HFFc6 (cell line): ENCODE results near the gene ATP1B1. TPM values are rescaled to one million over a fixed set of nuclear protein-coding genes. Genes with fewer than 3 reads are reported as not detected.

ENCODE experiments used
- DNase-seq: peaks from one replicate; pipeline ENCODE4 v3.0.0-alpha.2; 2018
- H3K27ac Mint-ChIP-seq: 2 replicates; pipeline ENCODE4 v1.8.0; 2020; ENCODE audit warnings: mild to moderate bottlenecking, mixed read lengths
- H3K27me3 Mint-ChIP-seq: 2 replicates; pipeline ENCODE4 v1.8.0; 2021; ENCODE audit warnings: mild to moderate bottlenecking, moderate library complexity, mixed read lengths; ENCODE audit not compliant: insufficient read depth
- H3K36me3 Mint-ChIP-seq: 2 replicates; pipeline ENCODE4 v1.8.0; 2021; ENCODE audit warnings: low read depth, mixed read lengths
- H3K4me1 Mint-ChIP-seq: 2 replicates; pipeline ENCODE4 v1.8.0; 2020; ENCODE audit warnings: low read depth, mixed read lengths
- H3K4me3 Mint-ChIP-seq: 2 replicates; pipeline ENCODE4 v1.8.0; 2020; ENCODE audit warnings: mild to moderate bottlenecking, moderate library complexity, mixed read lengths
- H3K9me3 Mint-ChIP-seq: 2 replicates; pipeline ENCODE4 v1.8.0; 2020; ENCODE audit warnings: mild to moderate bottlenecking, mixed read lengths
- CTCF ChIP-seq: fragments of 200-600 bp; sonication (generic); IDR thresholded peaks from 2 replicates; pipeline ENCODE4 v1.5.0; 2021; ENCODE audit warnings: antibody characterized with exemption, mild to moderate bottlenecking
- total RNA-seq, 6 experiments: library from RNA; stranded (reverse); fragmentation: NEBNext Ultra II Directional; extraction: Animal tissue kit (Norgen Biotek cat#: 25700); gene quantifications; 2 replicates in 1 of 6; 3 replicates in 5 of 6; pipeline ENCODE4 v1.2.3, GENCODE V29; 2021

ATP1B1 gene
- total RNA-seq, 6 experiments from 2014 or later = 30.6 to 48.5 (median 42.9) TPM

- H3K4me1 Mint-ChIP-seq = peaks cover 16% of the 10 kb centered on the region
- H3K9me3 Mint-ChIP-seq = peaks cover 5% of the 10 kb centered on the region; the same call in 1 of the 2 replicates
- no peaks in the 10 kb centered on the region for H3K36me3 Mint-ChIP-seq
- DNase-seq = no peak
- H3K27me3 Mint-ChIP-seq = peaks cover 2% of the 10 kb centered on the region; the same call in 1 of the 2 replicates
- no peak for TF ChIP-seq CTCF
- H3K27ac Mint-ChIP-seq = no peak overlapping the region
- H3K4me3 Mint-ChIP-seq = no peak overlapping the region
These were observed 42.4 kb upstream of the ATP1B1 start for GRCh38 chr1:169064103-169064502.

DNA sequence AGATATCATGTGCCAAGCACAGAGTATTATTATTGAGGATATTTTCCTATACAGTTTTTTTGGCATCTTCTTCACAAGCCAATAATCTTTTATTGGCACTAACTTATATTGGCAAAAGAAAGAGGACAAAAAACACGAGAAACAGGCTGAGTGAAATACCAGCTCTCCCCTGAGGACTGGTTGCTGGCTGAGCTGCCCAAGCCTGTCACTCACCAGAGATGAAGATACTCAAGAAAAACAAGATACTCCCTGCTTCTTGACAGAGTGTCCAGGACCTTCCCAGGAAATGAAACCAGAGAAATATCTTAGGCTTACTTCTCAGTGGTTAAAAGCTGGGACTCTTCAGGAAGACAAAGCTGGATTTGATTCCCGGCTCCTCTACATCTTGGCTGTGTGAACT is 35.9 kb upstream of the ATP1B1 start:
- Mint-ChIP-seq H3K27ac (no peak overlapping the region), H3K4me1 (no peaks in the 10 kb centered on the region), H3K27me3 (no peaks in the 10 kb centered on the region), H3K9me3 (peaks cover 5% of the 10 kb centered on the region; the same call in 1 of the 2 replicates), H3K36me3 (no peaks in the 10 kb centered on the region), H3K4me3 (no peak overlapping the region)
- DNase-seq = no peak
- no peak for TF ChIP-seq CTCF

GRCh38 chr1:169070958-169071357 is 35.5 kb upstream of the ATP1B1 start:
- H3K9me3 Mint-ChIP-seq = peaks cover 5% of the 10 kb centered on the region; the same call in 1 of the 2 replicates
- no peaks in the 10 kb centered on the region for H3K36me3 Mint-ChIP-seq
- TF ChIP-seq CTCF = no peak
- H3K4me3 Mint-ChIP-seq = no peak overlapping the region
- no peak for DNase-seq
- no peak overlapping the region for H3K27ac Mint-ChIP-seq
- no peaks in the 10 kb centered on the region for H3K27me3 Mint-ChIP-seq
- H3K4me1 Mint-ChIP-seq = no peaks in the 10 kb centered on the region

DNA sequence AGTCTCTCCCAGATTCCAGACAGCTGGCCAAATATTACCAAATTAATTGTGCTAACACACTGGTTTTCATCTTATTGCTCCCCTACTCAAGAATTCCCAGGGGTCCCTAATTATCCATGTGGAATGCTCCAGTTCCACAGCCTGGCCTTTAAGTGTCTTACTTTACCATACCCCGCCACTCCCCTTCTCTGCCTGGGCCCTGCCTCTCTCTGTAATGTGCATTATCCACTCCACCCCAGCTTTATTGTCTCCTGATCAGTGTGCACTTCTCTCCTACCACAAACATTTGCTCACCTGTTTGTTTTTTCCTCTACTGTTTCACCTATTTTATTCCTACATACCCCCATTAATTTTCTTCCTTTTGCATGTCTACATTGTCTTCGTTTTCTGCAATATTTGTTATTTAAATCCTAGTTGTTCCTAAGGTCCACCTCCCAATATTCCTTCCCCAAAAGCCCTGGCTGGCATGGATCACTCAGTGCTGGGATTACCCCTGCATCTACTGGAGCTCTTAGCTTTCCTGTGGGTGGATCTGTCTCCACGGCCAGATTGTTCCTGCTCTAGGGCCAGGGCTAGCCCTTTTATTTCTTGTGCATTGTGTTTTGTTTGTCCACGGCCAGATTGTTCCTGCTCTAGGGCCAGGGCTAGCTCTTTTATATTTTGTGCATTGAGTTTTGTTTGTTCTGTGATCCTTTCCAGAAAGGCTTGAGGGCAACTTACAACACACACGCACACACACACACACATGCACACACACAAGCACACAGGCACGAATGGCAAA is 33.4 kb upstream of the ATP1B1 start:
- no peak overlapping the region for H3K27ac Mint-ChIP-seq
- no peak overlapping the region for H3K4me3 Mint-ChIP-seq
- no peak for DNase-seq
- no peaks in the 10 kb centered on the region for H3K27me3 Mint-ChIP-seq
- no peaks in the 10 kb centered on the region for H3K9me3 Mint-ChIP-seq
- no peak for TF ChIP-seq CTCF
- H3K36me3 Mint-ChIP-seq = no peaks in the 10 kb centered on the region
- H3K4me1 Mint-ChIP-seq = no peaks in the 10 kb centered on the region

DNA sequence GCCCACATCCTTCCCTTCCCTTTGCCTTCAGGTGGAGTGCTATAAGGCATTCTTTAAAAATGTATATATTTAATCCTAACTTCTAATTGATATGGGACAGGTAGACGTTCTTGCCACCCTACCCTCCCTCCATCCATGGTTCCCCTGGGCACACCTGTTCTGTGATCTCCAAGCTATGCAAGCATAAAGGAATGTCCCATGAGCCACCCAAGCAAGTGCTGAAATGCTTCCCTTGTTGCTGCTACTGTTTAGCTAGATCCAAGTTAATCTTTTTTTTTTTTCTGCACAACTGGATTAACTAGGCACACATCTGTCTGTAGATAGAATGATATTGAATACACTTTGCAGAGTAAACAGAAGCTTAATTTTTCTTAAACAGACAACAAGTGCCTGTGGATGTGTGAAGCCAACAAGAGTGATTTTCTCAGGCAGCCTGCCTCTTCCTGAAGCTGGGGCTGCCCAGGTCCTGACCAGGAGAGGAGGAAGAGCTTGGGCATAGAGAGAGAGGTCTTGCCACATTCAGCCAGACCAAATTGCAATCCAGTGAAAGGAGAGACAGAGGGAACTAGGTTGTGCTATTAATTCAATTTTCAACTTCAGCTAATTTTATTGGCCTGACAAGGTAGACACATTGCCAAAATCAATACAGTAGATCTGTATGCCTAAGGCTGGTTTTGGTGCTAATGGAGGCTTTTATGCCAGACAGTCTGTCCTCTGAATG is 28.2 kb upstream of the ATP1B1 start:
- TF ChIP-seq CTCF = no peak
- DNase-seq = no peak
- H3K4me1 Mint-ChIP-seq = no peaks in the 10 kb centered on the region
- no peaks in the 10 kb centered on the region for H3K36me3 Mint-ChIP-seq
- H3K4me3 Mint-ChIP-seq = no peak overlapping the region
- no peaks in the 10 kb centered on the region for H3K9me3 Mint-ChIP-seq
- no peak overlapping the region for H3K27ac Mint-ChIP-seq
- H3K27me3 Mint-ChIP-seq = peaks cover 2% of the 10 kb centered on the region
